NT2/D1 (cell line): Measurements from ENCODE around the gene DYRK1A.

Experiments used
- DNase-seq: peaks from one replicate; pipeline ENCODE4 v3.0.0-alpha.2; 2011; ENCODE audit warnings: low read depth, low spot score
- H3K27me3 ChIP-seq: 2 replicates; pipeline ENCODE4 v1.6.0; 2011; ENCODE audit warnings: mild to moderate bottlenecking; ENCODE audit not compliant: insufficient read length, insufficient read depth
- H3K36me3 ChIP-seq: 2 replicates; pipeline ENCODE4 v1.6.1; 2011; ENCODE audit warnings: mild to moderate bottlenecking, low read length, mixed read lengths; ENCODE audit not compliant: insufficient read depth, insufficient read length
- H3K4me1 ChIP-seq: 2 replicates; pipeline ENCODE4 v1.5.1; 2011; ENCODE audit not compliant: insufficient read depth, insufficient read length
- H3K4me3 ChIP-seq: 2 replicates; pipeline ENCODE4 v1.5.1; 2011; ENCODE audit warnings: low read depth; ENCODE audit not compliant: insufficient read length
- H3K9ac ChIP-seq: 2 replicates; pipeline ENCODE4 v1.6.0; 2011; ENCODE audit warnings: low read depth; ENCODE audit not compliant: insufficient read length
- H3K9me3 ChIP-seq: 2 replicates; pipeline ENCODE4 v1.5.1; 2011; ENCODE audit warnings: mild to moderate bottlenecking, low read length; ENCODE audit not compliant: insufficient read depth
- SUZ12 ChIP-seq: IDR thresholded peaks from 2 replicates; pipeline ENCODE4 v1.6.1; 2011; ENCODE audit not compliant: insufficient read length, insufficient read depth; ENCODE audit errors: extremely low read depth
- YY1 ChIP-seq: IDR thresholded peaks from 2 replicates; pipeline ENCODE4 v1.6.1; 2011; ENCODE audit not compliant: insufficient read length, insufficient read depth
- ZNF274 ChIP-seq: IDR thresholded peaks from 2 replicates; pipeline ENCODE4 v1.6.1; 2011; ENCODE audit warnings: mild to moderate bottlenecking, low read depth, low read length

DYRK1A gene

DNA sequence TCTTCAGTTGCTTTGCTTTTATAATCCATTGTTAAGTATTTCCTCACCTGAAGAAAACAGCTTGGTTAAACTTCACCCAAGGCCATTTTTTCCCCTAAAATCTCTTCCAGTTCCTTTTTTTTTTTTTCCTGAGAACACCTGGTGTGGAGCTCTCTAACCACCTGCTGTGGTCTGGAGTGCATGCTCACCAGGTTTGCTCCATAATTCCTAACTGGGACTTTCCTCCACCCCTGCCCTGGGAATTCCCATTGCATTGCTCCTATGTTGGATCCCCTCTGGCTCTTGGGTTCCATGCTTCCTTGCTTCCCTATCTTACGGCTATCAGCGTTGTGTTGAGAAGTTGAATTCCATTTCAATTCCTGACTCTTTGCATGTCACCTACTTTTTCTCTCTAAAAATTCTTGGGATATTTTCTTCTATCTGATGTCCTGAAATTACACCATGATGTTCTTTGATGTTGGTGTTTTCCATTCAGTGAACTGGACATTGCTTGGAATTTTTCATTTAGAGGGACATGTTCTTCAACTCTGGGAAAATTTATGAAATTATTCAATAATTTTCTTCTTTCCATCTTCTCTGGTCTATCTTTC is 19.6 kb upstream of the DYRK1A start:
- no peaks in the 10 kb centered on the region for H3K27me3 ChIP-seq
- no peak for DNase-seq

DNA sequence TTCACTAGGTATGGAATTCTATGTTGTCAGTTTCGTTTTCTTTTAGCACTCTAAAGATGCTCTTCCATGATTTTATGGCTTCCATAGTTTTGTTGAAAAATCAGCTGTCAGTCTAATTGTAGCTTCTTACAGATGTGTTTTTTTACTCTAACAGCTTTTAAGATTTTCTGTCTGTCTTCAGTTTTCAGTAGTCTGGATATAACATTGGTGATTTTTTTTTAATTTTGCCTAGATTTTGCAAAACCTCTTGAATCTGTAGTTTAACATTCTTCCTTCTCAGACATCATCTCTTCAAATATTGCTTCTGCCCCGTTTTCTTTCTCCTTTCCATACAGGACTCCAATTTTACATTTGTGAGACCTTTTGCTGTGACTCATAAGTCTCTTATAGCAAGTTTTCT is 17.9 kb upstream of the DYRK1A start:
- no peak overlapping the region for H3K9ac ChIP-seq
- no peak for DNase-seq
- no peaks in the 10 kb centered on the region for H3K4me1 ChIP-seq
- H3K9me3 ChIP-seq: peaks cover 28% of the 10 kb centered on the region
- TF ChIP-seq SUZ12: no peak
- no peak for TF ChIP-seq YY1
- TF ChIP-seq ZNF274: no peak
- no peak overlapping the region for H3K4me3 ChIP-seq
- no peaks in the 10 kb centered on the region for H3K27me3 ChIP-seq
- no peaks in the 10 kb centered on the region for H3K36me3 ChIP-seq

More for the DNA sequence above, 19.6 kb upstream of the DYRK1A start:
- TF ChIP-seq ZNF274 (no peak), SUZ12 (no peak), YY1 (no peak)
- H3K9me3 ChIP-seq: peaks cover 28% of the 10 kb centered on the region
- no peak overlapping the region for H3K4me3 ChIP-seq
- no peaks in the 10 kb centered on the region for H3K4me1 ChIP-seq
- no peaks in the 10 kb centered on the region for H3K36me3 ChIP-seq
- H3K9ac ChIP-seq: no peak overlapping the region

GRCh38 chr21:37350472-37350871 is 16.1 kb upstream of the DYRK1A start:
- DNase-seq: no peak
- no peaks in the 10 kb centered on the region for H3K36me3 ChIP-seq
- H3K9ac ChIP-seq: no peak overlapping the region
- peaks cover 28% of the 10 kb centered on the region for H3K9me3 ChIP-seq
- no peaks in the 10 kb centered on the region for H3K4me1 ChIP-seq
- TF ChIP-seq YY1: no peak
- no peak overlapping the region for H3K4me3 ChIP-seq
- H3K27me3 ChIP-seq: no peaks in the 10 kb centered on the region

DNA sequence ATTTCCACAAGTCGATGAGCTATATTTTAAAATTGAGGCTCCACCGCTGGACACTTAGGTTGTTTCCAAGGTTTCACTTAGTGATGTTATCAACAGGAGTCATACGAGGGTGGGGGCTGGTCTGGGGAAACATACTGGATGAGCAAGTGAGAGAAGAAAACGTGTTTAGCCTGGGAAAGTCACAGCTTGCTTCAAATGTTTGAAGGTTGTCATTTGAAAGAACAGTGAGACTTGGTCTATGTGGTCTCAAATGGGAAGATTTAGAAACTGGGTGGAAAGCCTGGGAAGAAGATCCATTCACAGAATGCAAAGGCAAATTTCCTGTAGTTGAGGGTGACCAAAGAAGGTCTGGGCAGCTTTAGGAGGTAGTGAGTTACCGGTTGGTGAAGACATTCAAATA is 9.9 kb upstream of the DYRK1A start:
- no peaks in the 10 kb centered on the region for H3K27me3 ChIP-seq
- no peak overlapping the region for H3K4me3 ChIP-seq
- no peak overlapping the region for H3K9ac ChIP-seq
- no peaks in the 10 kb centered on the region for H3K4me1 ChIP-seq
- H3K9me3 ChIP-seq: no peaks in the 10 kb centered on the region
- no peak for DNase-seq
- TF ChIP-seq SUZ12 (no peak), YY1 (no peak), ZNF274 (no peak)
- H3K36me3 ChIP-seq: no peaks in the 10 kb centered on the region

DNA sequence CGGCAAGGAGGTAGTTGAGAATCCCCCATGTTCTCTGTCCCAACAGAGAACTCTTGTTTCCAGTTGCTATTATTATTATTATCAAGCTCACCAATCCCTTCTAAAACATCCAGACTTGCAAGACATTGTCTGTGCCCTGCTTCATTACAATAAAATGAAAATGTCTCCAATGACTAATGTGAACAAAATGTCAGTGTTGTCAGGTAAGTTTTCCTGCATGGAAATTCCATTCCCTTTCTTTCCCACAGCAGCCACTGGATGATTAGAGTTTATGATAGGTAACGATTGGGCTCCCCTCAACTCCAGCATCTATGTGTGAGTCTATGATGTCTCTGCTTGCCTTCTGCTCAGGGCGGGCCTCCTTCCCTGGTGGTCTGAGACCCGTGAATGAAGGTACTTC is 8.9 kb upstream of the DYRK1A start:
- Histone ChIP-seq H3K4me3 (no peak overlapping the region), H3K36me3 (no peaks in the 10 kb centered on the region), H3K9ac (no peak overlapping the region), H3K27me3 (no peaks in the 10 kb centered on the region), H3K9me3 (no peaks in the 10 kb centered on the region), H3K4me1 (no peaks in the 10 kb centered on the region)
- DNase-seq: no peak
- TF ChIP-seq ZNF274 (no peak), YY1 (no peak), SUZ12 (no peak)

- no peak for DNase-seq
- TF ChIP-seq YY1: no peak
- no peak for TF ChIP-seq ZNF274
- no peak for TF ChIP-seq SUZ12
- H3K9ac ChIP-seq: no peak overlapping the region
Observed at GRCh38 chr21:37358397-37358796, 8.2 kb upstream of the DYRK1A start.

DNA sequence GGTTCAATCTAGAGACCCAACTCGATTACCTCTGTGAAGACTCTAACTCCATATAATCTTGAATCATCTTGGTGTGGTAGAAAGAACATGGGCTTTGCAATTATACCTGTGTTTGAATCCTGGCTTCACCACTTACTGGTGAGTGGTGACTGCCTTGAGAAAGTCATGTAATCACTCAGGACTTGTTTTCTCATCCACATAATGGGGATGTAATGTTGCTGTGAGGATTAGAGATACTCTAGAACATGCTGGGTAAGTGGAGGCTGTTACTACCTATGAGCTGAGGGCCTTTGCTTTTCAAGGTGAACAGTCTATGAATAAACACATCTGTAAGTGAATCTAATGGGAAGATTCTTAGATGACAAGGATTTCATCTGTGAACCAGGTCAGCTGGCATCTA is 2.6 kb upstream of the DYRK1A start:
- DNase-seq: no peak
- no peaks in the 10 kb centered on the region for H3K27me3 ChIP-seq
- no peaks in the 10 kb centered on the region for H3K4me1 ChIP-seq
- TF ChIP-seq SUZ12: no peak
- no peak for TF ChIP-seq YY1
- no peak for TF ChIP-seq ZNF274
- H3K36me3 ChIP-seq: peaks cover 5% of the 10 kb centered on the region
- no peak overlapping the region for H3K4me3 ChIP-seq
- no peaks in the 10 kb centered on the region for H3K9me3 ChIP-seq
- H3K9ac ChIP-seq: no peak overlapping the region

More at GRCh38 chr21:37358397-37358796, 8.2 kb upstream of the DYRK1A start:
- H3K4me1 ChIP-seq: no peaks in the 10 kb centered on the region
- H3K27me3 ChIP-seq: no peaks in the 10 kb centered on the region
- H3K36me3 ChIP-seq: no peaks in the 10 kb centered on the region
- H3K9me3 ChIP-seq: no peaks in the 10 kb centered on the region
- no peak overlapping the region for H3K4me3 ChIP-seq
